Activated T-helper 1 cell treated with Interleukin-2 at 50 U/mL for 16 hours (primary cell): ENCODE data around the gene TEX52.
A peak's percentile ranks its signal among the peaks of the same experiment; 100 is the strongest.
"Not testable (repeated sequence)": the region's sequence is repeated elsewhere in the genome, so short reads cannot be mapped to it uniquely, and the experiment has no call there.

Experiments used
- DNase-seq: peaks from one replicate; pipeline ENCODE4 v3.0.0-alpha.2; 2020; ENCODE audit warnings: low read depth

Gene TEX52

DNA sequence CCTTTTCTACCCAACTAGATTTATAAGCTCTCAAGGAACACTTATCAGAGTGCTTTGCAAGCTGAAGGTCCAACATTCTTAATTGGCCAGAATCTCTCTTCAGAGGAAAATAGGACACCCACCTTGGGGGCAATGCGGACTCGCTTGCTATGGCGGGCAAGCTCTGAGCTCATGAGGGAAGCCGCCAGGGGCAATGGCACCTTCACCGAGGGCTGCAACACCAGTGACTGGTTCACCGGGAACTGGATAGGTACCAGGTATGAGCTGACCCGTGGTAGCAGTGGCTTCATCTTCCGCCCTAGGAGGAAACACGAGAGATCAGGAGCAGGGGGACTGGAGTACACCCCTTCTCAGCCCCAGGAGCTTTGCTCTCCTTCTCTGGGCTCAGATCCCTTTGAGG lies 7.4 kb upstream of the TEX52 start:
- DNase-seq, result no peak

DNA sequence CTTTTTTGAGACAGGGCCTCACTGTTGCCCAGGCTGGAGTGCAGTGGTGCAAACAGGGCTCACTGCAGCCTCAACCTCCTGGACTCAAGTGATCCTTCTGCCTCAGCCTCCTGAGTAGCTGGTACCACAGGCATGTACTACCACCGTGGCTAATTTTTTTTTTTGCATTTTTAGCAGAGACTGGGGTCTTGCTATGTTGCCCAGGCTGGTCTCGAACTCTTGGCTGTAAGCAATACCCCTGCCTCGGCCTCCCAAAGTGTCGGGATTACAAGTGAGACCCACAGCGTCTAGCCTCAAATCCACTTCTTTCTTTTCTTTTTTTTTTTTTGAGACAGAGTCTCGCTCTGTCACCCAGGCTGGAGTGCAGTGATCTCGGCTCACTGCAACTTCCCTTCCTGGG lies 6.6 kb upstream of the TEX52 start:
- DNase-seq, result not testable (repeated sequence)

DNA sequence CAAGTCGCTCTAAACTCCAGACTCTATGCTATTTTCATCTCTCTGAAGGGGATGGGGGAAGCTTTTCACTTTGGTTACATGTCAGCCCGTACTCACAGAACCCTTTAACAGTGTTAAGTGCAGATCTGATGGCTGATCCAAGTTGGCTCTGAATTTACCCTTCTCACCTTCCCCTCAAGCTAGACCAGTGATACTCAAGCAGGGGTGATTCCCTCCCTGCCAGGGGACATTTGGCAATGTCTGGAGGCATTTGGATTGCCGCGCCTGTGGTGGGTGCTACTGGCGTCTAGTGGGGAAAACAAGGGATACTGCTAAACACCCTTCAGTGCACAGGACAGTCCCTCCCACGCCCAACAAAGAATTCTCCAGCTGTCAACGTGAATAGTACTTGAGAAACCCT lies 6.0 kb upstream of the TEX52 start:
- DNase-seq, result no peak

DNA sequence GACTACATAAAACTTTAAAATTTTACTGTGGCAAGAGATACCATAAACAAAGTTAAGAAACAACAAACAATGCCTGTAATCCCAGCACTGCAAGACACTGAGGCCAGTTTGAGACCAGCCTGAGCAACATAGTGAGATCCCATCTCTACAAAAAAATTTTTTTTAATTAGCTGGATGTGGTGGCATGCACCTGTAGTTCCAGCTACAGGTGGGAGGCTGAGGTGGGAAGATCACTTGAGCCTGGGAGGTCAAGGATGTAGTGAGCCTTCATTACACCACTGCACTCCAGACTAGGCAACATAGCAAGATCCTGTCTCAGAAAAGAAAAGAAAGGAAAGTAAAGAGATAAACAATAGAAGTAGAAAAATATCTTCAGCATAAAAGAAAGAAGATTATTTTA lies 3.3 kb upstream of the TEX52 start:
- DNase-seq, result no peak

DNA sequence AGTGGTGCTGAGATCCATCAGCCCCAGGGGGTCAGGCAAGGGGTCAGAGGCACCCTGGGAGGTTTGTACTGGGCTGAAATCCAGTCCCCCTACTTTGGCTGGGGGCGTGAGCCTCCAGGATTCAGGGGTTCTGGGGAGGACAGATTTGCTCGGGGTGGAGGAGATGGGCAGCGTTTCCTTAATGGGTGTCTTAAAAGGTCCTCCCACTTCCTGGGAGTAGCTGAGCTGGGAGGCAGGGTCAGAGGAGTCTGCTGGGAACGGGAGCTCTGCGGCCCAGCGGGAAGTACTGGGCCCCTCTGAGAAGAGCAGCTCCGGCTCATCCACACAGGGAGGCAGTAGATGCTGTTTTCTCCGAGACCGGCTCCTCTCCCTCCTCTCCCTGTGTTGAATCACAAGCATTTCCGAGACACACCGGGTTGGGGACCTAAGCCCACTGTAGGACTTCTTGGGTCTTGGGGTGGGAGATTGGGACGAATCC lies 2.1 kb upstream of the TEX52 start:
- no peak for DNase-seq

DNA sequence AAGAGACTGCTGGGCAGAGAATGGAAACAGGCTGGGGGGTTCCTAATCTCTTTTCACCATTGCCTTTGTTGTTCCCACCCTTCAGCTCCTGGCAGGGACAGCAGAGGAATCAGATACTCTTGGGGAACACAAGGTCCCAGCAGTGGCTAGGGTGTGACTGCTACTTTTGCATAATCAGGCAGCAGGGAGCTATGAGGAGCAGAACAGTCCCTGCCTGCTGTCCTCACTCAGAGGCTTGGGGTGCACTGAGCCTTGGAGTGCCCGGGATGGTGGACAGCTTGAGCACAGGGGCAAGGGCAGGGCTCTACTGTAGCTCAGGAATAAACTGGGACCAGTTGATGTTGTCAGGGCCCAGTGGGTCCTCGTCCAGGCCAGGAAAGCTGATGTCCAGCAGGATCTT lies 1.5 kb upstream of the TEX52 start:
- no peak for DNase-seq

DNA sequence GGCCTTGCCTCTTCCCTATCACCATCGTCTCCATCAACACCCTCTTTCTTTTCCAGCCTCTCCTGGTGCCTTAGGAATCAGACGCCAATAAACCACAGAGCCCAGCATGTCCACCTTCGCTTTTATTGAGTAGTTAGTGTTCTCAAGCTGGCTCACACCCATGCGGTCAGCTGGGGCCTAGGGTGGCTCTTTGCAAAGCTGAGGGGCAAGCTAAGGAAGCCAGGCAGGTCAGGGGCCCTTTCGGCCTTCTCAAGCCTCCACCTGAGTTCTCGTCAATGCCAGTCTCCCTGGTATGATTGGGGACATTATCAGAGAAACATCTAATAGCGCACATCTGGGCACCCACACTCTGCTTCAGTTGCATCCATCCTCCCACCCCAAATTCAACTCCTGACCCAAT lies 737 bp upstream of the TEX52 start:
- no peak for DNase-seq

DNA sequence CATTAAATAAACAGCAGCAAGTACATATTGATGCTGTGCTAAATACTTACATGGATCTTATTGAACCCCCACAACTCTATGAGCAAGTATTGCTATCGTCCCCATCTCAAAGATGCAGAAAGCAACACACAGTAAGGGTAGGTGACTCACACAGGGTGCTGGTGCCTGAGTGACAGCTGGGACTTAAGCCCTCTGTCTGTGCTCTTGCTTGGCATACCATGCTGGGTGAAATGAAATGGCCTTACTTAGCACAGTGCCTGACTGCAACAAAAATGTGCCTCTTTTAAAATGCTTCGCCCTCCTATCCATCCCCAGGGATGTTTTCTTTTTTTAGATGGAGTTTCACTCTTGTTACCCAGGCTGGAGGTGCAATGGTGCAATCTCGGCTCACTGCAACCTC lies 788 bp downstream of the TEX52 start:
- no peak for DNase-seq

DNA sequence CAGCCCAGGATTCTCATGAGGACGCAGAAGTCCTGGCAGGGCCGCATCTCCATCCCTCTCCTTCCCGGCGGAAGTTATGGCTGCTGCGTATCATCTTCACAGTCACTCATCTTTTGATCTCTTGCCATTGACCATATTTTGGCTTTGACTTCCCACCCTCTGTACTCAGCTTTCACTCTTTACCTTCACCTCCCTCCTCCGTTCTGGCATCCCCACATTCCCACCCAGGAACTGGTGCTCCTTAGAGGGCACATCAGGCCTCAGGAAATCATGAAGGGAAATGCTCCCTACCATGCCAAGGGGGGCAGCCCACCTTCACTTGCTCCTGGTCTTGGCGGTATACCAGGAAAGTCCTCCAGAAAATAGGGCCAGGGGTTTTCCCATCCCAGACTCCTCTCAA lies 1.3 kb downstream of the TEX52 start:
- no peak for DNase-seq

DNA sequence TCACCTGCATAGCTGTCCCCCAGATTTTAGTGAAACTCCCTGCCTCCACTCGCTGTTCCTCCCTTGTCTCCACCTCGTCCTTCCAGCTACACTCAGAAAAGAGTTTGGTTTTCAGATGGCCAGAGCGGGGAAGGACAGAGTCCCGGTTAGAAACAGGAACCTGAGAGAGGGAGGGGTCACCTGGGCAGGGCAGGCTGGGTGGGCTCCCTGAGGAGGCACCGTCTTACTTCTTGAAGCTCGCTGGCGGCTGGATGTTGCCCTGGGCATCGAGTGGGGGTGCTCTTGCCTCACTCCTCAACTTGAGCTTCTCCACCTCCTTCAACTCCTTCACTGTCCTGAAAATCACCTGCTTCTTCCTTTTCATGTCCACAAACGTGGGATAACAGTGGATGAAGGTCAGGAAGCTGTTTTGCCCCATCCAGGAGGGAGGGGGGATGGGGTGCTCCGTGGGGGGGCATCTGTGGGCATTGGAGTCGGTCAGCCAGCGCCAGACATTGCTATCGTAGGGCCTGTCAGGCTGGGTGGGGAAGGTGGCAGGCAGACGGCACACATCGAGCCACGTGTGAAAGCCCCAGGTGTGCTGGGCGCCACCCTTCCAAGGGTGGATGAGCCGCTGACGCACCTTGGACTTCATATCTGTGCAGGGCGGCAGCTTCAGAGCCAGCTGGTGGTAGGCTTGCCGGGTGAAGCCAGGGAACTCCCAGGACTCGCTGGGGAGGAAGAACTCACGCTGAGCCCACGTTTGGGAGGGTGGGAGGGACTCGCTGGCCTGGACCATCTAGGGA lies 2.0 kb downstream of the TEX52 start:
- DNase-seq, result no peak

DNA sequence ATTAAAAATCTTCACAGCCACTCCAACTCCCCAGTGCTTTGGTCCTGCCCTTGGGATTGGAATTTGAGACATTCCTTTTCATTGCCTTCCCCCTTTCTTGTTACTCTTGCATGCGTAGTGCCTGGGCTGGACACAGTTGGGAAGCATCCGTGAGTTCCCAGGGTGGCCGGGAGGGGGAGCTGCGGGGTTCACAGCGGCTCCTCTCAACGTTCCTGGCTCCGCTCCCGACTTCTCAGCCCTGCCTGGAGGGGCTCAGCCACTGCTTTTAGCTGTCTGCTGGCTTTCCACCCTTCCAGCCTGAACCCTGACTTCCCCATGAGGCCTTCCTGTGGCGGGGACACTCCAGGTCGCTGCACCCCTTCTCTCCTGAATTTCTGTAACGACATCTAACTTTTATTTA lies 3.2 kb downstream of the TEX52 start:
- peak; percentile 5 for DNase-seq

DNA sequence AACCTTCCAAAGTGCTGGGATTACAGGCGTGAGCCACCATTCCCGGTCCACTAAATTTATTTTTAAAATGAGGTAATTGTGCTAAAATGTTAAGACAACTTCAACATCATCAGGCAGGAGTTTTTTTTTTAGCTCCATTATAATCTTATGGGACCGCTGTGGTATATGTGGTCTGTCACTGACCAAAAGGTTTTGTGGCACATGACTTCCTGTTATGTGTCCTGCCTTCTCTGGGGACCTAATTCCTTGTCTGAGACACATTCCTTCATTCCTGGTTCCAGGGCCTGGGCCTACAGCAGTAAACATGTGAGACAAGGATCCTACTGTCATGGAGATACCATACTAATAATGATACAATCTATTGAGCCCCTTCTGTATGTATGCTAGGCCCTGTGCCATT lies 4.9 kb downstream of the TEX52 start:
- DNase-seq, result no peak

DNA sequence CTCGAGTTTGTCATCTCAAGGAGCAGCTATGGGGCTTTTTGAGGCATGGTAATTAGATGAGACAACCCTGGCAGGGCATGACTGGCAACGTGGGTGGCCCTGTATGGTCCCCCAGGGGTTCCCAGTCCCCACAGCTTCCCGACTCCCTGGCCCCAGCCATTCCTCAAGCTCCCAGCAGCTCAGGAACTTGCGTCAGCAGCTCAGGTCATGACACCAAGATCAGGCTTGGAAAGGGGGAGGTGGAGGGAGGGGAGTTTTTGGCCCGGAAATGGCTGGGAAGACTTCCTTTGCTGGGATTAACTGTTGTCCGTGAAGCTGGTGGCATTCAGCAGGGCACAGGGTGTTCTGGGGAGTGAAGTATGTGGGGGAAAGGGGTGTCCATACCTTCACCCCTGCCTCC lies 11.6 kb downstream of the TEX52 start:
- DNase-seq, result no peak

DNA sequence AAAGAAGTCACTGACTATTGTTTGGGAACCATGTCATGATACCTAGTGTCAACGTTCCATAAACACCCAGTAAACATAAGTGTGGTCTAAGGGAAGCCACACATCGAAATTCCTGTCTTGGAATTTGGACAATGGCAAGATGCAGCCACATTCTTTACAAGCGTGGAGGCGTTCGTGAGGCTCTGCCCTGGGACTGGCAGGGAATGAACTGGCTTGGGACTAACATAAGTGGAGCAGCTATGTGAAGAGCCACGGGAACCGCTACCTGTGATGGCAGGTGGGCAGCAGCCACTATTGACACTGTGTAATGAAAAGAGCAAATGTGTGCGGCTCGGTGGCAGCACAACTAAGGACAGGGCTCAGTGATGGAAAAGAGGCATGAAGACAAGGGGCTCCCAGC lies 12.1 kb downstream of the TEX52 start:
- no peak for DNase-seq

DNA sequence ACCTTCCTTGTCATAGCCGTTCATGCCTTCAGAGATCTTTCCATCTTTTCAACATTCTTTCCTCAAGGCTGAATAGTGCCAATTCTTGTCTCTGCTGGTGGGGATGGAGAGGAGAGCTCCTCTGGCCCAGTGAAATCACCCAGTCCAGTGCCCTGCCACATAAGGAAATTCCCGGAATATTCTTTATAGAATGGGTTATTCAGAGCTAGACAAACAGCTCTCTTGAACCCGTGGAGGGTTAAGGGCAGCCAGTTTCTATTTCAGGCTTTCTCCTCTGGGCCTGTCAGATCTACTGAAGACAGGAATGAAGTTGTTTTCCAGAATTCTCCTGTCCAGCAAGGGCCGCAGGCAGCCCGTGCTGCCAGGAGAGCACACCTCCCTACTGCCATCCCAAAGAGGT lies 13.9 kb downstream of the TEX52 start:
- DNase-seq, result no peak

DNA sequence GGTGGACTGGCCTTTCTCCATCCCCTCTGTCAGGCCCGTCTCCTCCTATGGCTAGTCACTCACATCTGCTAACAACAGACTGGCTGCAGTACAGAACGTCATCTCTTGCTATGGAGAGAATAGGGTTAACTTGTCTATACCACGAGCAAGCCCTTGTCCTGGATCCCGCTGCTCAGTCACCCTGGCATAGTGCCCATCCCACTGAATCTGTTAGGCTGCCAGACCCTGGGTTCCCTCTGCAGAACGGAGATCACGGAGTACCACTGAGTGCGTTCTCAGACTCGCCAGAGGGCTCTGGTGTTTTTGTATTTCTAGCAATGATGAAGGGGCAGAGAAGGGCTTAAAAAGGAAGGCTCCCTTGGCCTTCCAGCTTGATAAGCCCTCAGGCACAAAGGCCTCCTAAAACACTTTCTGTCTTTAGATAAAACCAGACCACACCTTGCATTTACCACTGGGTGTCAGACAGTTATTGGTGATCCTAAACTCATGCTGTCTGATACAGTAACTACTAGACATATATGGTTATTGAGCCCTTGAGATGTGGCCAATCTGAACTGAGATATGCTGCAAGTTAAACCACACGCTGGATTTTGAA lies 15.7 kb downstream of the TEX52 start:
- DNase-seq, result no peak

DNA sequence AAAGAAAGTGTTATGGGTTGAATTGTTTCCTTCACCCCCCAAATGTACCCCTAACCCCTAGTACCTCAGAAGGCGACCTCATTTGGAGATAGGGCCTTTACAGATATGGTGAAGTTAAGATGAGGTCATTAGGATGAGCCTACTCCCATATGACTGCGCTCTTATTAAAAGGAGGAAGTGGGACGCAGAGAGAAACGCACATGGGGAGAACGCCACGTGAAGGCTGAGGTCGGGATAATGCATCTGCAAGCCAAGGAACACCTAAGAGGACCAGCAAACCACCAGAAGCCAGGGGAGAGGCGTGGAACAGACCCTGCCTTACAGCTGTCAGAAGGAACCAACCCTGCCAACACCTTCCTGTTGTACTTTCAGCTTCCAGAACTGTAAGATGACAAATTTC lies 20.3 kb downstream of the TEX52 start:
- DNase-seq, result no peak

DNA sequence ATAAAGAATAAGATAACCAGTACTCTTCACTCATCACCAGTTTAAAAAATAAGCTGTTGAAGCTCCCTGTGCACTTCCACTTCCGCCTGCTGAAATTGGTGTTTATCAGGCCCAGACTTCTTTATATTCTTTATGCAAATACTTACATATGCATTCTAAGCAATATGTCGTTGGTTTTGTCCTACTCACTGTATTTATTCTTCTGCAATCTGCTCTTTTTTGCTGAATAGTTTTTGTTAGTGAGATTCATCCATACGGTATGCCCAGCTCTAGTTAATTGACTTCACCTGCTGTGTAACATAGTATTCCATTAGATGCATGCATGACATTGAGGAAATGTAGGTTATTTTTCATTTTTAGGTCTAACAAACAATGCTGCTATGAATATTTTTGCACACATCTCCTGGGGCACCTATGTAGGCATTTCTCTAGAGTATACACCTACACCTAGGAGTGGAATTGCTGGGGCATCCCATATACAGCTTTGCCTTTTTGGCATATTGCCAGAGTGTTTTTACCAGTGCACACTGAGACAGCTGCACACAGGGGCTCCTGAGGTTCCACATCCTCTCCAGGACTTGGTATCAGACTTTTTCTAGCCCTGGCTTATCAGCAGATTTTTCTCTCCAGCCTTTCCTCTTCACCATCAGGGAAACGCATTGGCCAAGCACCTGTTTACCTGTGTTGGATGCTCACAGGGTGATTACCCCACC lies 21.0 kb downstream of the TEX52 start:
- DNase-seq, result no peak

DNA sequence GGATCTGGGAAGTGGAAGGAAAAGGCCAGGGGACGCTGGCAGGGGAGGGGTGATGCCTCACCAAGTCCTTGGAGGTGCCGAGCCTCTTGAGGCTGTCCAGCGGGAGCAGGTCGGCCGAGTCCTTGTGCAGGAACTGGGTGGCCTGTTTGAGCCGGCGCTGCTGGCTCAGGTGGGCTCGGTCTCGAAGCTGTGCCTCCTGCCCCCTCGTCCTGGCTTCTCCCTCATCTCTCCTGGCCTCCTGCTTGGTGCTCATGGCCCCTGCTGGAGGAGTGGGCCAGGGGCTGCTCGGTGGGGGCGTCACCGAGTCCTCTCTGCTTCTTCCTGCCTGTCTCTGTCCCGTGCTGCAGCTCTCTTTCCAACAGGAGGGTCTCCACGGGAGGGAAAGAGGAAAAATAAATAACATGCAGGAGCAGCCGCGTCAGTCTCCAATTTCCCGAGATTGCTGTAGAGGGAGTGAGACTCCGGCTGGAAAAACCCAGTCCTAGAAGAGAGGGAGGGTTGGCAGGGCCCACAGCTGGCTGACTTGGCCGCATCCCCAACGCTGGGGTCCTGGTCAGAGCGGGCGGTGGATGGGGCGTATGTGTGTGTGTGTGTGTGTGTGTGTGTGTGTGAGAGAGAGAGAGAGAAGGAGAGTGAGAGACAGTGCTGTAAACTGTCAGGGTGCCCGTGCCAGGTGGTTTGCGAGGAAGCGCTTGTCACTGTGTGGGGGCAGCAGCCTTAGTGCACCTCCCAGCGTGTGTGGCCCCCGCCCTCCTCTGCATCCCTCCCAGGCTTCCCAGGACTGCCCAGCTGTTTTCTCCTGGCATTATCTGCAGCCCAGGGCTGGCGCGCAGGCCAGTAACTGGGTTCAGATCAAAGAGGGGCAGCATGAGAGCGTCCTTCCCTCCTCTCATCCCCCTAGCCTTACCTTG lies 22.0 kb downstream of the TEX52 start, which contains the start of gene NRIP2:
TSS of gene NRIP2 (minus strand) at position 455 of the 911 bp plus-strand sequence. CDS start at position 403, 52 bp downstream.
- no peak for DNase-seq

DNA sequence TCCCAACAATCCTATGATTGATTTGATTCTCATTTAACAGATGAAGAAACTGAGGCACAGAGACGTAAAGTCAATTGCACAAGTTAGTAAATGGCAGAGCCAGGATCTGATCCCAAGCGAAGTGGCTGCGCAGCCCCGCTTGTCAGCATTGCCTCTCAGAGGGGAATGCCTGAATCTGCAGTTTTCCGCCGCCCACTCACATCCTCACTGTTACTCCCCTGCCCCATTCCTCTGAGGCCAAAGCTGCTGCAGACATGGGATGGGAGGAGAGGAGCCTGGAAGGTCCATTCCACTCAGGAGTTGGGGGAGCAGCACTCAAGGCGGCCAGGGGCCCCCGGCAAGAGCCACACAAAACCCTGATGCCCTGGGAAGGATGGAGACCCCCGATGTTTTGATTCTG lies 23.0 kb downstream of the TEX52 start:
- DNase-seq, result no peak

DNA sequence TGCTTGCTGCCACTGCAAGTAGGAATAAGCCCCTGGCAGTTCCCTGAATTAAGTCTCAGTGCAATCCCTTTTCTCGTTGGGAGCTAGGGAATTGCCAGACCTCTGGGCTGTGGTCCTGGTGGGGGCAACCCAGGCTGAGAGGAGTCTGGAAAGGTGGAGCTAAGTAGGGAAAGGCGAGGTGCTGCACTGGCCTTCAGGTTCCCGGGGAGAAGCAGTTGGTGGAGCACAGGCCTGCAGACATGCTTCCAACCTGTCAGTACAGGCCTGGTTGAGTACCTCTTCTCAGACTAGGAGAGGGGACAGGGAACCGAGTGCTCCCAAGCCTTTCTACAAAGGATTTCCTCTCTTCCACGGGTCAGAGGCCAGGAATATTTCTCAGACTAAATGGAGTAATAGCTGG lies 23.5 kb downstream of the TEX52 start:
- DNase-seq, result no peak

DNA sequence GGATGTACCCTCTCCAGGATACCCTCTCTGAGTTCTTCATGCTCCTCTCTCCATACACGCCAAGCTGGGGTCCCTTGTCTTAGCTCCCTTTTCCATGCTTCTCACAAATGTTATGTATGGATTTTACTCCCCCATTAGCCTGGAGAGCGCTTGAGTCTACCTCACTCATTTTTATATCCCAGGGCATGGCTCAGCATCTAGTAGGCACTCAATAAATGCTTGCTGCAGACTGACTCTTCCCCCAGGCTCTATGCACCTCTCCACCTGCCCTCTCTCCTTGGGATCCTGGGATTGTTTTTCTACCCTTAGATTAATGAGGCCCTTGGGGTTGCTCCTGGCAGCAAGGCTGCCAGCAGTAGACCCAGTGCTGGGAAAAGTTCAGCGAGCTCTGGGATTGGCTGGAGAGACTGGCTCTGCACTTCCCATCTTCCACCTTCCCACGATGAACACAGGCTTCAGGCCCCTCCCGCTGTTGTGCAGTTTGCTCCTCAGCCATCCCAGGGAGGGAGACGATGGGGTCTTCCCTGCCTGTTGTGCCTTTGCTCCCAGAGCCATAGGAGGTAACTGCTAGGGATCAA lies 24.2 kb downstream of the TEX52 start:
- no peak for DNase-seq
